GM12878 (cell line): ENCODE data around the gene PHLDA2. TPM values are rescaled to one million over a fixed set of nuclear protein-coding genes. Genes with fewer than 3 reads are reported as not detected.

Experiments
- ATF7 ChIP-seq: fragments of 450-650 bp; IDR thresholded peaks from 2 replicates; pipeline ENCODE4 v1.6.1; 2016; ENCODE audit warnings: low read depth, mild to moderate bottlenecking
- CHD1 ChIP-seq: IDR thresholded peaks from 2 replicates; pipeline ENCODE4 v1.6.1; 2012; ENCODE audit warnings: low read depth, low read length, improper control_type of control experiment
- CREB1 ChIP-seq: IDR thresholded peaks from 2 replicates; pipeline ENCODE4 v1.6.1; 2012; ENCODE audit warnings: low read depth, mild to moderate bottlenecking, inconsistent platforms
- CREM ChIP-seq: IDR thresholded peaks from 2 replicates; pipeline ENCODE4 v1.6.1; 2014; ENCODE audit warnings: antibody characterized with exemption, low read depth
- GATAD2B ChIP-seq: fragments of 450-650 bp; conservative IDR thresholded peaks from 2 replicates; pipeline ENCODE4 v1.6.1; 2017; ENCODE audit warnings: low read depth, mild to moderate bottlenecking, moderate library complexity
- MEF2B ChIP-seq: fragments of 450-650 bp; IDR thresholded peaks from 2 replicates; pipeline ENCODE4 v1.6.1; 2018; ENCODE audit warnings: mild to moderate bottlenecking, moderate library complexity; ENCODE audit not compliant: partially characterized antibody, poor library complexity, severe bottlenecking
- MTA2 ChIP-seq: fragments of 450-650 bp; IDR thresholded peaks from 2 replicates; pipeline ENCODE4 v1.6.1; 2016; ENCODE audit warnings: low read depth, mild to moderate bottlenecking, moderate library complexity
- MYC ChIP-seq: IDR thresholded peaks from 2 replicates; pipeline ENCODE4 v1.6.1; 2011; ENCODE audit warnings: mild to moderate bottlenecking, low read length, moderate library complexity, inconsistent platforms; ENCODE audit not compliant: insufficient read depth, insufficient replicate concordance, insufficient read length, severe bottlenecking
- NFXL1 ChIP-seq: fragments of 450-650 bp; IDR thresholded peaks from 2 replicates; pipeline ENCODE4 v1.6.1; 2017; ENCODE audit warnings: antibody characterized with exemption, mild to moderate bottlenecking, borderline replicate concordance
- PAX5 ChIP-seq: IDR thresholded peaks from 2 replicates; pipeline ENCODE4 v1.6.1; 2011; ENCODE audit warnings: low read depth, low read length, borderline replicate concordance
- PML ChIP-seq: IDR thresholded peaks from 2 replicates; pipeline ENCODE4 v1.6.1; 2012; ENCODE audit warnings: low read length, inconsistent platforms
- POU2F2 ChIP-seq: IDR thresholded peaks from 3 replicates; pipeline ENCODE4 v1.6.1; 2011; ENCODE audit warnings: low read depth, mild to moderate bottlenecking, low read length, borderline replicate concordance
- RAD21 ChIP-seq: IDR thresholded peaks from 2 replicates; pipeline ENCODE4 v1.6.1; 2011; ENCODE audit warnings: mild to moderate bottlenecking, low read depth, low read length, moderate library complexity; ENCODE audit not compliant: insufficient read depth
- REST ChIP-seq: IDR thresholded peaks from 2 replicates; pipeline ENCODE4 v1.6.1; 2012; ENCODE audit warnings: mild to moderate bottlenecking, low read depth, low read length
- SRF ChIP-seq, 2 experiments: IDR thresholded peaks; 2 replicates each; pipeline ENCODE4 v1.6.1; 2011; ENCODE audit warnings: low read depth in 2 of 2, low read length in 2 of 2, mild to moderate bottlenecking in 1 of 2, moderate library complexity in 1 of 2
- TBL1XR1 ChIP-seq: IDR thresholded peaks from 2 replicates; pipeline ENCODE4 v1.6.1; 2012; ENCODE audit warnings: low read depth, low read length, improper control_type of control experiment
- TCF12 ChIP-seq: IDR thresholded peaks from 2 replicates; pipeline ENCODE4 v1.6.1; 2011; ENCODE audit warnings: low read depth, mild to moderate bottlenecking, low read length
- ZNF217 ChIP-seq: fragments of 450-650 bp; IDR thresholded peaks from 2 replicates; pipeline ENCODE4 v1.6.1; 2017; ENCODE audit warnings: antibody characterized with exemption, mild to moderate bottlenecking
- ZSCAN29 ChIP-seq: fragments of 450-650 bp; IDR thresholded peaks from 2 replicates; pipeline ENCODE4 v1.6.1; 2017; ENCODE audit warnings: mild to moderate bottlenecking, moderate library complexity
- polyA plus RNA-seq, 11 experiments: library from polyadenylated mRNA; depleted of rRNA in 4 of 11; unstranded in 6 of 11; stranded (reverse) in 5 of 11; fragments of >200 nt; fragmentation: Nextera tagmentation in 4 of 11; fragmentation: Illumina TruSeq in 1 of 11; extraction: Ambion mirVana in 4 of 11; extraction: Trizol in 1 of 11; gene quantifications; 1 replicate in 1 of 11; 2 replicates in 10 of 11; pipeline versions ENCODE4 v1.2.1 to v1.2.3, GENCODE V29; 2011 to 2016; ENCODE audit warnings: inconsistent platforms in 2 of 11, missing spikeins in 2 of 11, low read depth in 1 of 11
- total RNA-seq, 4 experiments: library from RNA; depleted of rRNA in 3 of 4; stranded (reverse); fragments of >200 nt in 3 of 4; fragmentation: Illumina TruSeq in 1 of 4; extraction: Trizol in 1 of 4; gene quantifications; 2 replicates each; pipeline versions ENCODE4 v1.2.1 to v1.2.3, GENCODE V29; 2013 to 2021
- TF ChIP-seq, protein P1 (sequence below): fragments of 450-650 bp; conservative IDR thresholded peaks from 2 replicates; pipeline ENCODE4 v1.6.1; 2017; ENCODE audit warnings: mild to moderate bottlenecking, moderate library complexity
- TF ChIP-seq, protein P2 (sequence below): fragments of 450-650 bp; IDR thresholded peaks from 2 replicates; pipeline ENCODE4 v1.6.1; 2018; ENCODE audit warnings: borderline replicate concordance, mild to moderate bottlenecking; ENCODE audit not compliant: partially characterized antibody
- TF ChIP-seq, protein P3 (sequence below): fragments of 450-650 bp; IDR thresholded peaks from 2 replicates; pipeline ENCODE4 v1.6.1; 2016; ENCODE audit warnings: mild to moderate bottlenecking

Gene PHLDA2
- total and polyA plus RNA-seq, 10 of the 15 experiments (the other 5 are each of a cell fraction or from before 2014, with no cell fraction given) = 0.15 to 0.49 (median 0.16) TPM; not detected in 7

GRCh38 chr11:2975594-2975993, 46.4 kb upstream of the PHLDA2 start (continued):
- no peak for TF ChIP-seq ZSCAN29
- no peak for TF ChIP-seq GATAD2B
- TF ChIP-seq PAX5 = no peak
- no peak for TF ChIP-seq MTA2
- TF ChIP-seq, protein P1, sequence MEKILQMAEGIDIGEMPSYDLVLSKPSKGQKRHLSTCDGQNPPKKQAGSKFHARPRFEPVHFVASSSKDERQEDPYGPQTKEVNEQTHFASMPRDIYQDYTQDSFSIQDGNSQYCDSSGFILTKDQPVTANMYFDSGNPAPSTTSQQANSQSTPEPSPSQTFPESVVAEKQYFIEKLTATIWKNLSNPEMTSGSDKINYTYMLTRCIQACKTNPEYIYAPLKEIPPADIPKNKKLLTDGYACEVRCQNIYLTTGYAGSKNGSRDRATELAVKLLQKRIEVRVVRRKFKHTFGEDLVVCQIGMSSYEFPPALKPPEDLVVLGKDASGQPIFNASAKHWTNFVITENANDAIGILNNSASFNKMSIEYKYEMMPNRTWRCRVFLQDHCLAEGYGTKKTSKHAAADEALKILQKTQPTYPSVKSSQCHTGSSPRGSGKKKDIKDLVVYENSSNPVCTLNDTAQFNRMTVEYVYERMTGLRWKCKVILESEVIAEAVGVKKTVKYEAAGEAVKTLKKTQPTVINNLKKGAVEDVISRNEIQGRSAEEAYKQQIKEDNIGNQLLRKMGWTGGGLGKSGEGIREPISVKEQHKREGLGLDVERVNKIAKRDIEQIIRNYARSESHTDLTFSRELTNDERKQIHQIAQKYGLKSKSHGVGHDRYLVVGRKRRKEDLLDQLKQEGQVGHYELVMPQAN = no peak
- TF ChIP-seq POU2F2 = no peak
- TF ChIP-seq TBL1XR1 = no peak
- no peak for TF ChIP-seq CREM
- TF ChIP-seq TCF12 = 0 out of 2 replicates have a peak, but pooled peaks have one; percentile 20
- TF ChIP-seq REST = no peak
- TF ChIP-seq CHD1 = no peak
- no peak for TF ChIP-seq MYC
- peak; percentile 66 for TF ChIP-seq RAD21
- TF ChIP-seq ATF7 = no peak
- TF ChIP-seq SRF (IDR thresholded peaks at IDR 0.05; ENCODE audit: low read depth in 2 of 2, low read length in 2 of 2) = no peak
- no peak for TF ChIP-seq NFXL1
- TF ChIP-seq PML = no peak
- no peak for TF ChIP-seq ZNF217
- TF ChIP-seq, protein P2, sequence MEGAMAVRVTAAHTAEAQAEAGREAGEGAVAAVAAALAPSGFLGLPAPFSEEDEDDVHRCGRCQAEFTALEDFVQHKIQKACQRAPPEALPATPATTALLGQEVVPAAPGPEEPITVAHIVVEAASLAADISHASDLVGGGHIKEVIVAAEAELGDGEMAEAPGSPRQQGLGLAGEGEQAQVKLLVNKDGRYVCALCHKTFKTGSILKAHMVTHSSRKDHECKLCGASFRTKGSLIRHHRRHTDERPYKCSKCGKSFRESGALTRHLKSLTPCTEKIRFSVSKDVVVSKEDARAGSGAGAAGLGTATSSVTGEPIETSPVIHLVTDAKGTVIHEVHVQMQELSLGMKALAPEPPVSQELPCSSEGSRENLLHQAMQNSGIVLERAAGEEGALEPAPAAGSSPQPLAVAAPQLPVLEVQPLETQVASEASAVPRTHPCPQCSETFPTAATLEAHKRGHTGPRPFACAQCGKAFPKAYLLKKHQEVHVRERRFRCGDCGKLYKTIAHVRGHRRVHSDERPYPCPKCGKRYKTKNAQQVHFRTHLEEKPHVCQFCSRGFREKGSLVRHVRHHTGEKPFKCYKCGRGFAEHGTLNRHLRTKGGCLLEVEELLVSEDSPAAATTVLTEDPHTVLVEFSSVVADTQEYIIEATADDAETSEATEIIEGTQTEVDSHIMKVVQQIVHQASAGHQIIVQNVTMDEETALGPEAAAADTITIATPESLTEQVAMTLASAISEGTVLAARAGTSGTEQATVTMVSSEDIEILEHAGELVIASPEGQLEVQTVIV = no peak
- TF ChIP-seq MEF2B = no peak
- TF ChIP-seq CREB1 = no peak
- TF ChIP-seq, protein P3, sequence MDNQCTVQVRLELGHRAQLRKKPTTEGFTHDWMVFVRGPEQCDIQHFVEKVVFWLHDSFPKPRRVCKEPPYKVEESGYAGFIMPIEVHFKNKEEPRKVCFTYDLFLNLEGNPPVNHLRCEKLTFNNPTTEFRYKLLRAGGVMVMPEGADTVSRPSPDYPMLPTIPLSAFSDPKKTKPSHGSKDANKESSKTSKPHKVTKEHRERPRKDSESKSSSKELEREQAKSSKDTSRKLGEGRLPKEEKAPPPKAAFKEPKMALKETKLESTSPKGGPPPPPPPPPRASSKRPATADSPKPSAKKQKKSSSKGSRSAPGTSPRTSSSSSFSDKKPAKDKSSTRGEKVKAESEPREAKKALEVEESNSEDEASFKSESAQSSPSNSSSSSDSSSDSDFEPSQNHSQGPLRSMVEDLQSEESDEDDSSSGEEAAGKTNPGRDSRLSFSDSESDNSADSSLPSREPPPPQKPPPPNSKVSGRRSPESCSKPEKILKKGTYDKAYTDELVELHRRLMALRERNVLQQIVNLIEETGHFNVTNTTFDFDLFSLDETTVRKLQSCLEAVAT = no peak
